ENCODE measurements around the gene KRTAP12-4.

KRTAP12-4 gene

GRCh38 chr21:44658913-44659595 lies 4.6 kb upstream of the KRTAP12-4 start:
- no peak for DNase-seq (ENCODE audit: low read depth)
- H3K4me3 ChIP-seq (ENCODE audit: low read depth, low read length) = no peak overlapping the region
- no peak for TF ChIP-seq CTCF (conservative IDR thresholded peaks at IDR 0.05; ENCODE audit: low read depth, low read length)

- TF ChIP-seq CTCF (conservative IDR thresholded peaks at IDR 0.05; ENCODE audit: low read depth, low read length) = no peak
- no peak overlapping the region for H3K4me3 ChIP-seq (ENCODE audit: low read depth, low read length)
- DNase-seq (ENCODE audit: low read depth) = no peak
These were observed 4.1 kb upstream of the KRTAP12-4 start for GRCh38 chr21:44658541-44658910.

GRCh38 chr21:44657635-44658540 lies 3.4 kb upstream of the KRTAP12-4 start, which contains the start of gene KRTAP12-3:
Gene KRTAP12-3, plus strand, starts transcription at chr21:44657932. Its CDS starts 48 bp downstream, at chr21:44657980.
- DNase-seq (ENCODE audit: low read depth) = no peak
- H3K4me3 ChIP-seq (ENCODE audit: low read depth, low read length) = no peak within 1 kb of the TSS
- TF ChIP-seq CTCF (conservative IDR thresholded peaks at IDR 0.05; ENCODE audit: low read depth, low read length) = no peak

DNA sequence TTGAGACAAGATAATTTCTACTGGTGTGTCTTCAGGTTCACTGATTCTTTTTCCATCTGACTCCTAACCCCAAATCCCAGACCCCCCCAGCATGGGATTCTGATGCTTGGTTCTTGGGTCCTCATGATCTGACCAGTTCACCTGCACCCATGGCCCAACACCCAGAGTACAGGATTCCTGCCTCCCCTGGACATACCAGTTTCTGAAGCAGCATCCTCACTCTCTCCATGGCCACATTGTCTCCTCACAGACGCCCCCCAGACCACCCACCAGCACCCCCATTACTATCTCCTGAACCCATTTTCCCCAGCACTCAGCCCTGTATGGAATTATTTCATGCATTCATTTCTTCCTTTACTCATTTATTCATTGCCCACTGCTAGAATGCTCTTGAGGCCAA lies 2.4 kb upstream of the KRTAP12-4 start:
- DNase-seq (ENCODE audit: low read depth) = no peak
- TF ChIP-seq CTCF (conservative IDR thresholded peaks at IDR 0.05; ENCODE audit: low read depth, low read length) = no peak
- no peak overlapping the region for H3K4me3 ChIP-seq (ENCODE audit: low read depth, low read length)

DNA sequence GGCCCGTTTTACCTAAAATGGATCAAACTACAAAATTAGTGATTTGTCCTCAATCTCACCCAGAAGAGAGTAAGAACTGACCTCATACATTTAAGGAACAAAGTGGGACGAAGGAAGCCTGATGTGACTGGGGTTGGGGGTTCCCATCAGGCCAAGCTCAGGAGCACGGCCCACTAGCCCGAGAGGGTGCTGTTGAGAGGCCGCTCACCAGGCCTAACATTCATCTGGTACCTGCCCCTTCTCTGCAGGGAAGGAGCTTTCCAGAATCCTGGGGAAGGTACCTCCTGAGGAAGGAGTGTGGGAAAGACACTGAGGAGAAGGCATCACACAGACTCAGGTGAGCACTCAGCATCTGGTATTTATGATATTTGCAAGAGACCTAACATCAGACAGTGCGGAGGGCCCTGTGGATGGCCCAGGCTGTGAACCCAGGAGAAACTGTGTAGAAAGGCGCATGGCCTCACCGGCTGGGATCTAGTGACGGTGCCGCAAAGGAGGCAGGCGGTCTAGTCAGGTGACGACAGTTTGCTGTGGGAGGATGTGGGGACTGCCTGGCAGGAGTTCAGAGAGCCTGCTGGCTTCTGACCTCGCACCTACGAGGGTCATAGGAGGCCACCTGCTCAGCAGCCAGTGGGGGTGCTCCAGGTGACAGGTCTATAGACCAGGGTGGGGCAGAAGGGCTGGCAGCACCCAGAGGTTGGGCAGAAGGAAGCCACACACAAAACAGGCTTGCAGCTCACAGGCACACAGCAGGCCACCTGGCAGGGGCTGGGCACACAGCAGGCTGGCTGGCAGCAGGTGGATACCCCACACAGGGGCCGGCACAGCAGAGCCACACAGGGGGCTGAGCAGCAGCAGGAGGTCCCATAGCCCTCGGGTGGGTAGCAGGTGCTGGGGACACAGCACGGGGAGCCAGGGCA lies 543 bp downstream of the KRTAP12-4 start:
- TF ChIP-seq CTCF (conservative IDR thresholded peaks at IDR 0.05; ENCODE audit: low read depth, low read length) = no peak
- H3K4me3 ChIP-seq (ENCODE audit: low read depth, low read length) = no peak overlapping the region
- no peak for DNase-seq (ENCODE audit: low read depth)

- H3K4me3 ChIP-seq (ENCODE audit: low read depth, low read length) = no peak overlapping the region
- TF ChIP-seq CTCF (conservative IDR thresholded peaks at IDR 0.05; ENCODE audit: low read depth, low read length) = no peak
- no peak for DNase-seq (ENCODE audit: low read depth)
These were observed 1.3 kb downstream of the KRTAP12-4 start for GRCh38 chr21:44653123-44653522.

All from choroid plexus epithelial cell (primary cell).